HuH-7 (cell line): ENCODE results near the gene TTYH1.

Experiments
- DNase-seq: peaks from one replicate; pipeline ENCODE4 v3.0.0; 2011; ENCODE audit warnings: low spot score

TTYH1 gene

DNA sequence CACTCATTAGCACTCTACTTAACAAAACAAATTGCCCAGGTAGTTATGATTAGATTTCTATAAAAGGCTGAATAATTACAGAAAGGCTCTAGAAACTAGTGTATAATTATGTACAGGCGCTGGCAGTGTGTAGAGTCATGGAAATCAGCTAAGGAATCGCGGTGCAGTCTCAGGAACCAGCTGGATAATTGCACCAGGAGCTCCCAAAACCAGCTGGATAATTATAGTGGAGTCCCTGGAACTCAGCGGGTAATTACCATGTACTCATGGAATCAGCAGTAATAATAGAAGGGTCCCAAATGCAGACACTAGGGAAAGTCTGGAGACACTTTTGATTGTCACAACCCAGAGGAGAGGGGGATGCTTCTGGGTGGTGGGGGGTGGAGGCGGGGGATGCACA, 23.2 kb upstream of the TTYH1 start:
- DNase-seq: no peak

DNA sequence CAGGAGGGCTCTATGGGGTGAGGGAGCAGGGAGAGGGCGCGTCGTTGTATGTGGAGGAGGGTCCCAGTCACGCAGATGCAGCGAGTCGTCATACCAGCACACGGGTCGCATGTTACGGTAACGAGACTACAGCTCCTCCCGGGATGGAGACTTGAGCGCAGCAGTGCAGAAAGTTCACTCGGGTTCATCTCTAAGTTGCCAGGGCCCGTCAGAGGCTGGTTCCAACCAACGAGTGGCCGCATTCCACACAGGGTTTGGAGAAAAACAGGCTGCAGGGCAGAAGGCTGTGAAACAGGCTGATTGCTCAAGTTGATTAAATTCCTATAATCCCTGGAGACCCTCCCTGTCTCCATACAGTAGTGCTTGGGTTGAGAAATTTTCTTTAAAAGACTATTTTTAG, 21.9 kb upstream of the TTYH1 start:
- DNase-seq: no peak

DNA sequence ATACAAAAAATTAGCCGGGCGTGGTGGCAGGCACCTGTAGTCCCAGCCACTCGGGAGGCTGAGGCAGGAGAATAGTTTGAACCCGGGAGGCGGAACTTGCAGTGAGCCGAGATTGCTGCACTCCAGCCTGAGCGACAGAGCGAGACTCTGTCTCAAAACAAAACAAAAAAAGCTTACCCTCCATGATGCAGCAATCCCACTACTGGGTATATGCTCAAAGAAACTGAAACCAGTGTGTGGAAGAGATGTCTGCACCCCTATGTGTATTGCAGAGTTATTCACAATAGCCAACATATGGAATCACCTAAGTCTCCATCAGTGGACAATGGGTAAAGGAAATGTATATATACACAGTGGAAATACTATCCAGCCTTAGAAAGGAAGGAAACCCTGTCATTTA, 19.6 kb upstream of the TTYH1 start:
- DNase-seq: no peak

- DNase-seq: no peak
Measured at GRCh38 chr19:54399189-54399588, 16.1 kb upstream of the TTYH1 start.

DNA sequence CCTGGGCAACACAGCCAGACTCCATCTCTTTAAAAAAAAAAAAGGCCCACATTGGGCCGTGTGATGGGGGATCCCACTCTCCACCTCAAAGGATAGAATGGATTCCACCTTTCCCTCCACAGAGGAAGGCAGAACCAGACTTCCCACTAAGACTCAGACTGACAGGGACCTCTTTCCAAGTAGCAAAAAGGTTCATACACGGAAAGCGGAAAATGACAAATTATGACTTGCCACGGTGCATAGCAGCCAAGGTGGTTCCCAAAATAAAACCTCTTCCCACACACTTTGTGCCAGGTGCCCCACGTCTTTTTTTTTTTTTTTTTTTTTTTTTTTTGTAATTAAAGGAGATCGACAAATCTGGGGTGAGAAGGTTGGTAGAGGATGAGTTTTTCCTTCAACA, 14.4 kb upstream of the TTYH1 start:
- DNase-seq: no peak

DNA sequence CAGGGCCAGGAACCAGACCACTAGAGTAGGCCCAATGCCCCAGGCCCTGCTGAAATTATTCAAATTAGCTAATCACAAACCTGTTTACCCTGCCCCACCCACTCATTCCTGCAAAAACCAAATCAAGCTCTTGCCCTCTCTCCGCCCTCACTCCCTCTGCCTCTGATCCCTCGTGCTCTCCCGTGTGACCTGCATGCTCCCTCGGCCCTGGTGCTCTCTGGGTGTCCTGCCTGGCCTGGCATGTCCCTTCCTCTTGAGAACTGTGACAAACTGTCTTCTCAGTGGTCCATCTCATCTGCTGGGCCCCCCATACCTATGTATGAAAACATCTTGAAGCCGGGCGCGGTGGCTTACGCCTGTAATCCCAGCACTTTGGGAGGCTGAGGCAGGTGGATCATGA, 12.2 kb upstream of the TTYH1 start:
- DNase-seq: no peak

DNA sequence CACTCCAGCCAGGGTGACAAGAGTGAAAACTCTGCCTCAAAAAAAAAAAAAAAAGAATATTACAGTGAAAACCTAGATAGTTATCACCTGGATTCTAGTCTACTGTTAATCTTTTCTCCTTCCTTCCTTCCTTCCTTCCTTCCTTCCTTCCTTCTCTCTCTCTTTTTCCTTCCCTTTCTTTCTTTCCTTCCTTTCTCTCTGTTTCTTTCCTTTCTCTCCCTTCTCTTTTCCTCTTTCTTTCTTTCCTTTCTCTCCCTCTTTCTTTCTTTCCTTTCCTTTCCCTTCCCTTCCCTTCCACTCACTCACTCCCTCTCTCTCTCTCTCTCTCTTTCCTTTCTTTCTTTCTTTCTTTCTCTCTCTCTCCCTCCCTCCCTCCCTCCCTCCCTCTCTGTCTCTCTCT, 9.6 kb upstream of the TTYH1 start:
- DNase-seq: no peak

GRCh38 chr19:54407780-54408179, 7.5 kb upstream of the TTYH1 start:
- no peak for DNase-seq

GRCh38 chr19:54408456-54409026, 6.7 kb upstream of the TTYH1 start:
- no peak for DNase-seq

DNA sequence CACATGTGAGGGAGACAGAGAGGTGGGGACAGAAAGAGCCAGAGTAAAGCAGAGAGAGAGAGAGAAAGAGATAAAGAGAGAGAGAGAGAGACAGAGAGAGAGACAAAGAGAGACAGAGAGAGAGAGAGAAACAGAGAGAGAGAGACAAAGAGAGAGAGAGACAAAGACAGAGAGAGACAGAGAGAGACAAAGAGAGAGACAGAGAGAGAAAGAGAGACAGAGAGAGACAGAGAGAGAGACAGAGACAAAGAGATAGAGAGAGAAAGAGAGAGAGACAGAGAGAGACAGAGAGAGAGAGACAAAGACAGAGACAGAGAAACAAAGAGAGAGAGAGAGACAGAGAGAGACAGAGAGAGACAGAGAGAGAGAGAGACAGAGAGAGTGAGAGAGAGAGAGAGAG, 4.2 kb upstream of the TTYH1 start:
- no peak for DNase-seq

- no peak for DNase-seq
Measured at GRCh38 chr19:54412877-54413276, 2.4 kb upstream of the TTYH1 start.

GRCh38 chr19:54414156-54414555, 1.1 kb upstream of the TTYH1 start:
- DNase-seq: no peak

- DNase-seq: no peak
Measured at GRCh38 chr19:54415901-54416673, 823 bp downstream of the TTYH1 start.

DNA sequence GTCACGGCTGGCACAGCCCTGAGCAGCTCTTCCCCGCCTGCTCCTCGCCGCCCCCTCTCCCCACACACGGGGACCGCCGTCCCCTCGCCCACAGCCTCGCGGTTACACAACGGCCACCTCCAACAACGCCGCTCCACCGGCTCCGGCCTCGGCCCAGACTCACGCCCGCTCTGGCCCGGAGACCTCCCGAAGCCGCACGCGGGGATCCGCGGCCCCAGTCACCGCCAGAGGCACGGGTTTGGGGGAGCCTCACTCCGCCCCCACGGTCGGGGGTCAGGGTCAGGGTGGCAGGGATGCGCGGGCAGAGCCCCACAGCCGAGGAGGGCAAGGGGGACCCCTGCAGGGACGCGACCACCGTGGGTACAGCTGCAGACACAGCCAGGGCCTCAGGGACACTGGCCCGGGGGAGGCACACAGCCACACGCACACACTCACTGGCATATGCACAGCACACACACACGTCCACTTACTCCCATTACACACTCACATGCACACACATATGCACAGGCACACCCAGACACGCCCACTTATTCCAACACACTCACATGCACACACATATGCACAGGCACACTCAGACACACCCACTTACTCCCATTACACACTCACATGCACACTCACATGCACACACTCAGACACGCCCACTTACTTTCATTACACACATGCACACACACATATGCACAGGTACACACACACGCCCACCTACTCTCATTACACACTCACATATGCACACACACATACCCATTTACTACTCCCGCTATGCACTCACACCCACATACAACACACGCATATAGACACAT, 1.6 kb downstream of the TTYH1 start:
- no peak for DNase-seq

DNA sequence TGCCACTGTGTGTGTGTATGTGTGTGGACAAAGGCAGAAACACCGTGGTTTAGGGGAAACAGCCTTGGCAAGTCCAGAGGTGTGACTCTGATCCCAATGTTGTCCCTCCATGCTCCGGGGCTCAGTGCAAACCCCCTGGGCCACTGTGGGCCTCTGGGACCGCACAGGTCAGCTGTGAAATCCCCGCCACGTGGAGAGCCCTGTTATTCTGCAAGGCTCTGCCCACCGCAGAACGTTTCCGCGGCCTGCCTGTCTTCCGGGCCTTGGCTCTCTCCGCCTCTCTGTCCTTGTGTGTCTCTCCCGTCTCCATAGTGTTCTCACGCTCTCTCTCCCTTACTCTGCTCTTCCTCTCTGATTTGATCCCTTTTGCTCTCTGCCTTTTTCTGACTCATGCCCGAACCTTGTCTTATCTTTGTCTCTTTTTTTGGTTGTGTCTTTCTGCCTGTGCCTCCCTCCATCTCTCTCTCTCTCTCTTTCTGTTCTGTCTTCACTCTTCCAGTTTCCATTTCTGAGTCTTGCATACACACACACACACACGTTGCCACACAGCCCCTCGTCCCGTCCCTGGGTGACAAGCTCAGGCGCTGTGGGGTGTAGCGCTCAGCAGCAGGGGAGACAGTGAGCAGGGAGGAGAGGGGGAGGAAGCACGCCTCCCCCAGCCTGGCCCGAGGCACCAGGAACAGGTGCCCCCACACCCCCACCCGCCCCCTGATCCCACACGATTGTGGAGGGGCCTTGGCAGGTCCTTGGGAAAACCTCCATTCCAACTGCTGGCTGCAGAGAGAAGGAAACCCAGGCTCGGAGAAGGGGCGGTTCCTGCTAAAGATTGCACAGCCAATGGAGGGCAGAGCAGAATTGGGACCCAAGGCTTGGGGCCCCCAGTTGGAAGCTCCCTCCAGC, 3.0 kb downstream of the TTYH1 start:
- no peak for DNase-seq

DNA sequence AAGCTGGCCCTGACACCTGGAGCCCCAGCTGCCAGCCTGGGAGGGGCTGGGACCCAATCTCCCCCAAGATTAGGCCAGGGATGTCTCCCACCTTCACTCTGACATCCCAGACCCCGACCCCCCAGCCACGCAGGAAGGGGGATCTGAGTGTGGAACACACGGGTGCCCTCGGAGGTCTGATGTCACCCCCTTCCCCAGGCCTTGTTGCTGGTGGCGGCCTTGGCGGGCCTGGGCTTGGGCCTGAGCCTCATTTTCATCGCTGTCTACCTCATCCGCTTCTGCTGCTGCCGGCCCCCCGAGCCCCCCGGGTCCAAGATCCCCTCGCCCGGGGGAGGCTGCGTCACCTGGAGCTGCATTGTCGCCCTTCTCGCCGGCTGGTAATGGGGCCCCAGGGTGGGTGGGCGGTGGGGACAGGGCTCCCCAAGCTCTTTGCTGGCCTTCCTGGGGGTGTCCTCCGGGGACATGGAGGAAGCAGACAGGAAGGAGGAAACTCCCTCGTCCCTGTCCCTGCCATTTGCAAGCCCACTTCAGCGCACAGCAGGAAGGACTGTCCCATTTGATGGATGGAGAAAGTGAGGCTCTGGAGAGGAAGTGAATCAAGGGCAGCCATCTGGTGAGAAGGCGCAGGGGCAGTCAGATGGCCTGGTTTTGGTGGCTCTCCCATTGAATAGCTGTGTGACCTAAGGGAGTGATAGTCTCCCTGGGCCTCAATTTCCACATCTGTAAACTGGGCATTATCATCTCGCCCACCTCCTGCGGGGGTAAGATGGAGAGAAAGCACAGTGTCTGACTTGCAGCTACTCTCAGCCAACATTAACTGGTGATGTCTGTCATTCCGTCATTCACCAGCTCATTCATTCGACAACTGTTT, 3.9 kb downstream of the TTYH1 start:
- DNase-seq: no peak

- DNase-seq: no peak
Measured at GRCh38 chr19:54420068-54420382, 4.8 kb downstream of the TTYH1 start.

DNA sequence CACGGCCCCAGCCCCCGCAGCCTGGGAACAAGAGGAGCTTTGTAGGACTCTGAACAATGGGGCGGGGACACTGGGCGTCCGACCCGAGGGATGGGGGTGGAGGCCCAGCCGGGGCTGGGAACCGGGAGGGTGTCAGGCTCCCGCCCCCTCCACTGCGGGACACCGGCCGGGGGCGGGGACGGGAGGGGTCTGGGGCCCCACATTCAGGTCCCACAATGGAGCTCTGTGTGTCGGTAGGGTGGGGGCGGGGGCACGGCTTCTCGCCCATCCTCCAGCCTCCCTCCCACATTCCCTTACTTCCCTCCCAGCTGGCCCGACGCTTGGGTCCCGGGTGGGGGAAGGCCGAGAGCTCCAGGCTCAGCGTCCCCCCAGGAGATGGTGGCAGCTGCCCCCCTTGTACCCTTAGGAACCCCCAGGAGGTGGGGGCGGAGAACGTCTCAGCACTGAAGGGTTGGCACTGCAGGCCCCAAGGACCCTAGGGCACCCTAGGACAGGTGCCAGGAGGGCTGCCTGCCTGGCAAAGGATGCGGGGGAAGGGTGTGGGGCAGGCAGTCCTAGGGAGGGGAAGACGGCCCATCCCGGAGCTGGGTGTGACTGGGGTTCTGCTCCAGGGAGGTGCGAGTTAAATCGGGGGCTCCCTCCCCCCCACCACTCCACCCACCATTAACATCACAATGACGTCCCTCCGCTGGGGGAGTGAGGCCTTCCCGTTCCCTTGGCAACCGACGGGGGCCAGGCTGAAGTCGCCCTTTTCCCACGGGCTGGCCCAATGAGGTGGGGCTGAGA, 5.3 kb downstream of the TTYH1 start:
- no peak for DNase-seq

GRCh38 chr19:54421169-54421516, 5.9 kb downstream of the TTYH1 start:
- no peak for DNase-seq

DNA sequence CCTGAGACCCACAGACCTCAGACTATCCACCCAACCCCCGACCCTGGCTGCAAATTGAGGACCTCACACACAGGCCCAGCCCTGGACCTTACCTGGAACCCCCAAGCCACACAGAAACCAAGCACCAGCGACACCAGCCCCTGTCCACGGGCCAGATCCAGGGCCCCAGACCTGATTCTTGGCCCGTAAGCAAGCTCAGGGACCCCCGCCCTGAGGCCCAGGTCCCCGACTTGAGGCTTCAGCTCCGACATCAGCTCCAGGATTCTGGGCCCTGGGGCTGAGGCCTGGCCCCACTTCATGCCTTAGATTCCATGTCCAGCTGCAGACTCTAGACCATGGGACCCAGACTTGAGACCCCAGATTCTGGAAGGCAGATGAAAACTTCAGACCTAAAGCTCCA, 6.3 kb downstream of the TTYH1 start:
- DNase-seq: no peak

DNA sequence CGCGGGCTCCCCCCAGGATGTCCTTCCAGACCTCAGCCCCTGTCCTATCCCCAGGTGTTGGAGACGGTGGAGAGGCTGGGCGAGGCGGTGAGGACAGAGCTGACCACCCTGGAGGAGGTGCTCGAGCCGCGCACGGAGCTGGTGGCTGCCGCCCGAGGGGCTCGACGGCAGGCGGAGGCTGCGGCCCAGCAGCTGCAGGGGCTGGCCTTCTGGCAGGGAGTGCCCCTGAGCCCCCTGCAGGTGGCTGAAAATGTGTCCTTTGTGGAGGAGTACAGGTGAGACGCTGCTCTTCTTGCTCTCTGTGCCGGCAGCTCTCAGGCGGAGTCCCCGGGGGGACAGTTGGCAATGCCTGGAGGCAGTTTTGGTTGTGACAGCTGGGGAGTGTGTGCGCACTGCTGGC, 6.9 kb downstream of the TTYH1 start:
- DNase-seq: no peak
